Lower lobe of right lung (tissue), 2 donors: ENCODE results near the gene AATK. TPM values are rescaled to one million over a fixed set of nuclear protein-coding genes. Genes with fewer than 3 reads are reported as not detected.
A peak's percentile ranks its signal among the peaks of the same experiment; 100 is the strongest.

Experiments used
- ATAC-seq, 2 donors: fragments of 200-7000 bp; cut with Tn5 transposase; one replicate each; pipeline ENCODE4 v1.9.1; 2020 to 2022; ENCODE audit warnings: mild to moderate bottlenecking in 2 of 2, moderate library complexity in 2 of 2
- DNase-seq: peaks from one replicate; pipeline ENCODE4 v3.0.0-alpha.2; 2020
- H3K27ac ChIP-seq: fragments of 200-600 bp; one replicate; pipeline ENCODE4 v1.8.0; 2022
- H3K27me3 ChIP-seq: fragments of 200-600 bp; one replicate; pipeline ENCODE4 v1.8.0; 2022; ENCODE audit warnings: low read depth
- H3K36me3 ChIP-seq: fragments of 200-600 bp; one replicate; pipeline ENCODE4 v1.8.0; 2022; ENCODE audit warnings: mild to moderate bottlenecking
- H3K4me1 ChIP-seq: fragments of 200-600 bp; one replicate; pipeline ENCODE4 v1.8.0; 2022
- H3K4me3 ChIP-seq: fragments of 200-600 bp; one replicate; pipeline ENCODE4 v1.8.0; 2022; ENCODE audit warnings: mild to moderate bottlenecking
- H3K9me3 ChIP-seq: fragments of 200-600 bp; one replicate; pipeline ENCODE4 v1.8.0; 2022
- intact Hi-C: fragments of 100-400 bp; cut with DNase I; formaldehyde crosslinking; loops from one replicate; pipeline ENCODE4 v1.11.0; 2022
- total RNA-seq: library from RNA; stranded (reverse); fragmentation: NEBNext Ultra II Directional; extraction: Animal tissue kit (Norgen Biotek cat#: 25700); gene quantifications from one replicate; pipeline ENCODE4 v1.2.1, GENCODE V29; 2021
- TF ChIP-seq, protein P1 (sequence below): fragments of 200-600 bp; IDR thresholded peaks from one replicate; pipeline ENCODE4 v1.8.0; 2022; ENCODE audit warnings: antibody characterized with exemption, mild to moderate bottlenecking
- donor health status: DM: no; HTN: yes; CAD: no; lungs with severe emphysema.

AATK gene
- total RNA-seq, 1 donor from 2014 or later = 64.0 TPM

- Histone ChIP-seq H3K4me1 (peaks cover 4% of the 10 kb centered on the region), H3K27ac (peak overlapping the region; percentile 56), H3K9me3 (no peaks in the 10 kb centered on the region), H3K36me3 (peaks cover 38% of the 10 kb centered on the region), H3K4me3 (peak overlapping the region; percentile 33), H3K27me3 (no peaks in the 10 kb centered on the region)
- ATAC-seq = peak; percentile 66 to 76
- peak; percentile 86 for DNase-seq
- intact Hi-C loops = no loop called here
- TF ChIP-seq, protein P1, sequence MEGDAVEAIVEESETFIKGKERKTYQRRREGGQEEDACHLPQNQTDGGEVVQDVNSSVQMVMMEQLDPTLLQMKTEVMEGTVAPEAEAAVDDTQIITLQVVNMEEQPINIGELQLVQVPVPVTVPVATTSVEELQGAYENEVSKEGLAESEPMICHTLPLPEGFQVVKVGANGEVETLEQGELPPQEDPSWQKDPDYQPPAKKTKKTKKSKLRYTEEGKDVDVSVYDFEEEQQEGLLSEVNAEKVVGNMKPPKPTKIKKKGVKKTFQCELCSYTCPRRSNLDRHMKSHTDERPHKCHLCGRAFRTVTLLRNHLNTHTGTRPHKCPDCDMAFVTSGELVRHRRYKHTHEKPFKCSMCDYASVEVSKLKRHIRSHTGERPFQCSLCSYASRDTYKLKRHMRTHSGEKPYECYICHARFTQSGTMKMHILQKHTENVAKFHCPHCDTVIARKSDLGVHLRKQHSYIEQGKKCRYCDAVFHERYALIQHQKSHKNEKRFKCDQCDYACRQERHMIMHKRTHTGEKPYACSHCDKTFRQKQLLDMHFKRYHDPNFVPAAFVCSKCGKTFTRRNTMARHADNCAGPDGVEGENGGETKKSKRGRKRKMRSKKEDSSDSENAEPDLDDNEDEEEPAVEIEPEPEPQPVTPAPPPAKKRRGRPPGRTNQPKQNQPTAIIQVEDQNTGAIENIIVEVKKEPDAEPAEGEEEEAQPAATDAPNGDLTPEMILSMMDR = no peak
Observed at GRCh38 chr17:81119223-81120148, 46.5 kb downstream of the AATK start.

DNA sequence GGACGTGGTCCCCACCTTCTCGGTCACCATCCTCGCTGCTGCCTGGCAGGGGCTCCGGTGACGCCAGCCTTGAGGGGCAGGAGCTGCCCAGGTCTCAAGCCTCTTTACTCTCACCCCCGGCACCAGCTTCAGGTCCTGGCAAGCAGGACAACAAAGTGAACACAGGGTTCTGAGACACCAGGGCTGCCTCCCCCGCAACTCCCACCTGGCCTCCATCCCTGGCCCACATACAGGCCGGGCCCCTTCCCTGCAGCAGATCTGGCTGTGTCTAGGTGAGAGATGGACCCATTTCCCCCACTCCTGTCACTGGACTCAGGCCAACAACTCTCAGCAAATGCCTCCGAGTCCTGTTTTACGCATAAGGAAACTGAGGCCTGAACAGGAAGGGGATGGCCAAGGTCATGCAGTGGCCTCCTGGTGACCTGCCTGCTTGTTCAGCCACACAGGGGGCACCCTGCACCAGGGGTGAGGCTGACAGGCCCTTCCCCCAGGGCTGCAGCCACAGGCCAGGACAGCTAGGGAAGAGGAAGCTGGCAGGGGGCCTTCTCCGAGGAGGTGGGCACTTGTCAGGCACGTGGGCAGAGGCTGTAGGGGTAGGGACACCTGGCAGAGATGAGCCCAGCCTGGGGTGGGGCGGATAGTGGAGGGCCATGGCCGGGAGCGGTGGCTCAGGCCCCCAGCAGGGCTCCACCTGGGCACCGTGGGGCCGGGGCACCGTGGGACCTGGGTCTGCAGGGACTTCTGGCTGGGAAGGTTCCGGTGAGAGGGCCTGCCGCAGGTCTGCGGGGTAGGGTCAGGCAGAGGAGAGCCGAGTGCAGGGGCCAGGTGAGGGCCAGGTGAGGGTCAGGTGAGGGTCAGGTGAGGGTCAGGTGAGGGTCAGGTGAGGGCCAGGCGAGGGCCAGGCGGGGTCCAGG, 47.5 kb downstream of the AATK start:
- DNase-seq = no peak
- Histone ChIP-seq H3K27me3 (no peaks in the 10 kb centered on the region), H3K4me3 (no peak overlapping the region), H3K36me3 (peaks cover 39% of the 10 kb centered on the region), H3K9me3 (no peaks in the 10 kb centered on the region), H3K4me1 (peaks cover 4% of the 10 kb centered on the region), H3K27ac (no peak overlapping the region)
- intact Hi-C loops = no loop called here
- TF ChIP-seq, protein P1 = no peak
- peak; percentile 0 to 12 for ATAC-seq

DNA sequence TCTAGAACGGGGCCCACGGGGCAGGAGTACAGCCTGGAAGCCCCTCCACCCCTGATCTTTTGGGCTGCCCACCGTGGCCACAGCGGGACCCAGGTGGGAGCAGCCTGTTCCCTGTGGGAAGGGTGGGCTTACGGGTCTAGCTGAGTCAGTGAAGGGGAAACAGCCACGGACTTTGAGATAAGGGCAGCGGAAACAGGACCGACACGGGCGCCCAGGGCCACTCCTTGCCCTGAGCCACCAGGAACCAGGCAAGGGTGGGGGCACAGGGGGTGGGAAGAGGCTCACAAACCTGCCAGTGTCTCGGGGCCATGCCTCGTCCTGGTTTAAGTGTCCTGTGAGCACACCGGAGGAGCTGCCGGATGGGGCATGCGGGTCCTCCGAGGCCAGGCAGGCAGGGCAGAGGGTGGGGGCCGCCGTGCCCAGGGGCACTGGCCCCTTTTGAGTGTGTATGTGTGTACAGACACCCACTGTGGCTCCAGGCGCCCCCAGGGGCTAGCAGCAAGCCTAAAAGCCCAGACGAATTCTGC, 48.3 kb downstream of the AATK start:
- intact Hi-C loops = no loop called here
- H3K27ac ChIP-seq = no peak overlapping the region
- H3K27me3 ChIP-seq = no peaks in the 10 kb centered on the region
- H3K9me3 ChIP-seq = no peaks in the 10 kb centered on the region
- H3K4me3 ChIP-seq = no peak overlapping the region
- DNase-seq (no peak), ATAC-seq (no peak)
- peaks cover 4% of the 10 kb centered on the region for H3K4me1 ChIP-seq
- TF ChIP-seq, protein P1 = no peak
- peaks cover 42% of the 10 kb centered on the region for H3K36me3 ChIP-seq

DNA sequence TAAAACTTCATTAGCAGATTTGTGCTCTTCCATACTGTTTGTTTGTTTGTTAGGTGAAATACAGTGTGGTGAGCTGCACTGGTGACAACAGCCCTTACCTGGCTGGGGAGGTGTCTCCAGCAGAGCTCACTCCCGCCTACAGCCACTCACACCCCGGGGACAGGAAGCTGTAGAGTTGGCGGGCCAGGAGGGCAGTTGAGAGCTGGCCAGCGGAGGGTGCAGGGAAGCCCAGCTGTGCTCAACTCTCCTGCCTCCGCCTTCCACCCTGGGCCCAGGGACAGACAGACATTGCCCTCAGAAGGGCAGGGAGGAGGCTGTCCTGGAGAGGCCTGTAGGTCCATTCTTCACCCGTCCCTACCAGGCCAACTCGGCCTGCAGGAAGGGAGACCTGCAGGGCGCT, 49.3 kb downstream of the AATK start:
- intact Hi-C loops = no loop called here
- DNase-seq = no peak
- H3K27me3 ChIP-seq = no peaks in the 10 kb centered on the region
- no peak overlapping the region for H3K4me3 ChIP-seq
- H3K36me3 ChIP-seq = peaks cover 52% of the 10 kb centered on the region
- no peak for ATAC-seq
- no peaks in the 10 kb centered on the region for H3K9me3 ChIP-seq
- H3K27ac ChIP-seq = no peak overlapping the region
- TF ChIP-seq, protein P1 = no peak
- H3K4me1 ChIP-seq = peaks cover 4% of the 10 kb centered on the region

DNA sequence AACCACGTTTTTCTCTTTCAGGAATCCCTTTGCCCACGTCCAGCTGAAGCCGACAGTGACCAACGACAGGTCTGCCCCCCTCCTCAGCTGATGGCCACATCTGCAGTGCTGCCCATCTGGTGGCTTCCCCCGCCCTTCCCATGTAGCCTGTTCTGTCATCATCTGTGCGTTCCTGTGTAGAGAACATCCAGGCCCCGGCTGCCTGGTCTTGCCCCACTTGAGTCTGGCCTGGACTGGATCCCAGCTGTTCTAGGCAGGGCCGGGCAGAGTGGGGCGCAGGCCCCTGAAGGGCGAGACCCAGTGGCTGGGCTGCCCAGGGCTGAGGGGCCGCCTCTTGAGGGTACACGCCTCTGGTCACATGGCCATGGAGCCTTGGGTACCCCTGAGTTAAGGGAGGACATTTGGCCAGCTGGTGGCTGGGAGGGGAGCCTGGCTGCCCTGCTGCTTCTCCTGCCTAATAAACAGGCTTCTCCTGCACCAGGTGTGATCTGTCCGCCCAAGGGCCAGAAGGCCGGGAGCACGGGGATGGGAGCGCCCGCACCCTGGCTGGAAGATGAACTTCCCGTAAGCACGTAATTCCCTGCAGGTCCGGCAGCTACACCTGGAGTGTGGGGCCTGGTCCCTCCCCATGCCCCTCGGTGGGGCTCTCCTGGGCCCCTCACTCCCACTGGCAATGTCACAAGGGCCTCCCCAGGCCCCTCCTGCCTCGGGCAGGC, 50.1 kb downstream of the AATK start:
- ATAC-seq (no peak), DNase-seq (no peak)
- Histone ChIP-seq H3K27me3 (no peaks in the 10 kb centered on the region), H3K4me3 (no peak overlapping the region), H3K36me3 (peaks cover 59% of the 10 kb centered on the region), H3K9me3 (no peaks in the 10 kb centered on the region), H3K4me1 (peaks cover 4% of the 10 kb centered on the region), H3K27ac (no peak overlapping the region)
- TF ChIP-seq, protein P1 = no peak
- intact Hi-C loops = no loop called here
